Psoas muscle (tissue), 8 donors: Measurements from ENCODE around the gene CLEC16A. TPM values are rescaled to one million over a fixed set of nuclear protein-coding genes. Genes with fewer than 3 reads are reported as not detected.

Source experiments
- ATAC-seq, 4 donors: fragments of 200-7000 bp; cut with Tn5 transposase; one replicate each; pipeline ENCODE4 v1.9.1; 2020; ENCODE audit warnings: moderate library complexity in 3 of 4, mild to moderate bottlenecking in 2 of 4
- DNase-seq, 2 donors: peaks; one replicate each; pipeline ENCODE4 v3.0.0-alpha.2; 2020
- H3K27ac ChIP-seq: fragments of 200-600 bp; one replicate; pipeline ENCODE4 v1.8.0; 2022
- H3K27me3 ChIP-seq, 3 donors: fragments of 200-600 bp in 1 of 3; one replicate each; pipeline versions ENCODE4 v1.6.1 to v1.8.0; 2013 to 2022; ENCODE audit warnings: low read length in 2 of 3, mild to moderate bottlenecking in 2 of 3, moderate library complexity in 1 of 3; ENCODE audit not compliant: insufficient read depth in 3 of 3
- H3K36me3 ChIP-seq, 2 donors: fragments of 200-600 bp in 1 of 2; one replicate each; pipeline versions ENCODE4 v1.6.1 to v1.8.0; 2013 to 2022; ENCODE audit warnings: low read depth in 1 of 2, mild to moderate bottlenecking in 1 of 2, moderate library complexity in 1 of 2; ENCODE audit not compliant: insufficient read depth in 1 of 2
- H3K4me1 ChIP-seq: fragments of 200-600 bp; one replicate; pipeline ENCODE4 v1.8.0; 2022
- H3K4me3 ChIP-seq: fragments of 200-600 bp; one replicate; pipeline ENCODE4 v1.8.0; 2022; ENCODE audit warnings: mild to moderate bottlenecking
- H3K9me3 ChIP-seq: fragments of 200-600 bp; one replicate; pipeline ENCODE4 v1.8.0; 2022
- WGBS, 3 donors: extraction: QIAGEN DNeasy Blood & Tissue Kit; methylation state at CpG; one replicate each; pipeline versions ENCODE4 v1.1.6 to v1.1.7; 2013; 5-methylcytosine and 5-hydroxymethylcytosine counted together
- intact Hi-C, 2 donors: fragments of 100-400 bp; cut with DNase I; formaldehyde crosslinking; loops; one replicate each; pipeline versions ENCODE4 v1.11.0 to v1.14.2; 2022
- polyA plus RNA-seq, 3 donors: library from polyadenylated mRNA; stranded (reverse); fragments of 200-250 nt; gene quantifications; one replicate each; pipeline ENCODE4 v1.2.3, GENCODE V29; 2013
- total RNA-seq, 4 donors: library from RNA; stranded (reverse); fragmentation: NEBNext Ultra II Directional in 2 of 4; extraction: Animal tissue kit (Norgen Biotek cat#: 25700) in 2 of 4; gene quantifications; one replicate each; pipeline versions ENCODE4 v1.2.1 to v1.2.4, GENCODE V29; 2021 to 2023
- TF ChIP-seq, protein P1 (sequence below): fragments of 200-600 bp; IDR thresholded peaks from one replicate; pipeline ENCODE4 v1.8.0; 2022; ENCODE audit warnings: antibody characterized with exemption
- donor health status: healthy with polysubstance abuse.
- donor health status: DM: no; HTN: no; CAD: no; lungs with moderate emphysema.
- donor health status: Bipolar disorder and iron deficiency.
- donor health status: healthy.
- donor health status: DM: yes; HTN: yes; CAD: no.
- donor health status: DM: no; HTN: no; CAD: no.
- donor health status: DM: no; HTN: no; CAD: no.
- donor health status: DM: yes; HTN: yes; CAD: no.

The CLEC16A gene
- total and polyA plus RNA-seq, 7 donors, result 13.1 to 28.1 (median 21.4) TPM

DNA sequence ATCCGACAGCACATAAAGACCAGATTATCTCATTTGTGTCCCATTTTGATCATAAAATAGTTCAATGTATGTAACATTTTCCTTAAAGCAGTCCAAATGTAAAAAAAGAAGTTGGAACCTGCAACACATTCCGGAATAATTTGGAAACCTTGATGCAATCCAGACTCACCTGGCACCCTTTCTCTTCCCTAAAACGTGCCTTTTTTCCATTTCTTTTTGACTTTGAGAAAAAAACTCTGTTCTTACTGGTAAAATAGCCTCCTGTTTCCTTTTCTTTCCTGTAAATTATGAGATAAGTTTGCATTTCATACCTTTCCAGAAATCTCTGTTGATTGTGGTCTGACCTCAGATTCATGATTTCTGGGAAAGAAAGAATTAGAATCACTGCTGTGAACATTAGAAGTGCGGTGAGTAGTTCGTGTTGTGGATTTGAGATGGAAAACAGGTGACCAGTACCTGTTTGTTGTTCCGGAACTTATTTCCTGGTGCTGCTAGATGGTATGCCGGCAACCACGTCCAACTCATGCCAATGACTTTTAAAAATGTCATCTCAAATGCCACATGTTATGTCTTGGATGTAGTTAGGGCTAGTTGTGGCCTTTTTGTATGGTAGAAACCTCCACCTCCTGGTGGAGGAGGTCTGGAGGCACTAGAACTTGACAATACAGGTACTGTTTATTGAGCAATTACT, 203.5 kb downstream of the CLEC16A start:
- Histone ChIP-seq H3K27me3 (no peaks in the 10 kb centered on the region), H3K4me3 (no peak overlapping the region), H3K9me3 (no peaks in the 10 kb centered on the region), H3K4me1 (peaks cover 22% of the 10 kb centered on the region), H3K27ac (no peak overlapping the region), H3K36me3 (no peaks in the 10 kb centered on the region)
- TF ChIP-seq, protein P1, sequence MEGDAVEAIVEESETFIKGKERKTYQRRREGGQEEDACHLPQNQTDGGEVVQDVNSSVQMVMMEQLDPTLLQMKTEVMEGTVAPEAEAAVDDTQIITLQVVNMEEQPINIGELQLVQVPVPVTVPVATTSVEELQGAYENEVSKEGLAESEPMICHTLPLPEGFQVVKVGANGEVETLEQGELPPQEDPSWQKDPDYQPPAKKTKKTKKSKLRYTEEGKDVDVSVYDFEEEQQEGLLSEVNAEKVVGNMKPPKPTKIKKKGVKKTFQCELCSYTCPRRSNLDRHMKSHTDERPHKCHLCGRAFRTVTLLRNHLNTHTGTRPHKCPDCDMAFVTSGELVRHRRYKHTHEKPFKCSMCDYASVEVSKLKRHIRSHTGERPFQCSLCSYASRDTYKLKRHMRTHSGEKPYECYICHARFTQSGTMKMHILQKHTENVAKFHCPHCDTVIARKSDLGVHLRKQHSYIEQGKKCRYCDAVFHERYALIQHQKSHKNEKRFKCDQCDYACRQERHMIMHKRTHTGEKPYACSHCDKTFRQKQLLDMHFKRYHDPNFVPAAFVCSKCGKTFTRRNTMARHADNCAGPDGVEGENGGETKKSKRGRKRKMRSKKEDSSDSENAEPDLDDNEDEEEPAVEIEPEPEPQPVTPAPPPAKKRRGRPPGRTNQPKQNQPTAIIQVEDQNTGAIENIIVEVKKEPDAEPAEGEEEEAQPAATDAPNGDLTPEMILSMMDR, result no peak
- ATAC-seq, result no peak
- DNase-seq, result no peak
- intact Hi-C loops, result no loop called here
- 77 to 93% (median 85%) methylated on average over 8 of the region's 8 CpGs for WGBS, 3 donors

DNA sequence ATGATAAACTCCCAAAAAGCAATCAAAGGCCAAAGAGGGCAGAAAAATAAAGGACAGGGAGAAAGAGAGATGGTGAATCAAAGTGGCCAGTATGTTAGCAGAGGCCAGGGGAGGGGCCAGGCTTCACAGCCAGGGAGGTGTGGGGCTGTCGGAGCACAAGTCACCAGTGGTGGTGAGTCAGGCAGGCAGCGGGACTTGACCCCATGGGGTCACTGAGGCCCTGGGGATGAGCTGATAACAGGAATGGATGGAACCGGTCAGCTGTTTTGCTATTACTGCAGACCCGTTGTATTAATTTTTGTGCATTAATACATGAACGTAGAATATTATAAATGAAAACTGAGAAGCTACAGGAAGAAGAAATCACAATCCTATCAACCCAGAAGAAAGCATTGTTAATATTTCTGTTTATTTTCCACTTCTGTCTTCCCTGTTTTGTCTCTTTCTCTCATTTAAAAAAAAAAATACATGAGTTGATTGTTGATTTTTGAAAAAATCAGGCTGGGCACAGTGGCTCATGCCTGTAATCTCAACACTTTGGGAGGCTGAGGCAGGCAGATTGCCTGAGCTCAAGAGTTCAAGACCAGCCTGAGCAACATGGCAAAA, 204.8 kb downstream of the CLEC16A start:
- DNase-seq (peak in 1 of 2 donors; percentile 43), ATAC-seq (no peak)
- no peaks in the 10 kb centered on the region for H3K36me3 ChIP-seq
- intact Hi-C loops, result no loop called here
- no peak overlapping the region for H3K27ac ChIP-seq
- H3K27me3 ChIP-seq, result no peaks in the 10 kb centered on the region
- no peaks in the 10 kb centered on the region for H3K9me3 ChIP-seq
- TF ChIP-seq, protein P1, result no peak
- H3K4me1 ChIP-seq, result peaks cover 15% of the 10 kb centered on the region
- WGBS, 3 donors, result 87 to 94% (median 88%) methylated on average over 5 of the region's 5 CpGs
- H3K4me3 ChIP-seq, result no peak overlapping the region

DNA sequence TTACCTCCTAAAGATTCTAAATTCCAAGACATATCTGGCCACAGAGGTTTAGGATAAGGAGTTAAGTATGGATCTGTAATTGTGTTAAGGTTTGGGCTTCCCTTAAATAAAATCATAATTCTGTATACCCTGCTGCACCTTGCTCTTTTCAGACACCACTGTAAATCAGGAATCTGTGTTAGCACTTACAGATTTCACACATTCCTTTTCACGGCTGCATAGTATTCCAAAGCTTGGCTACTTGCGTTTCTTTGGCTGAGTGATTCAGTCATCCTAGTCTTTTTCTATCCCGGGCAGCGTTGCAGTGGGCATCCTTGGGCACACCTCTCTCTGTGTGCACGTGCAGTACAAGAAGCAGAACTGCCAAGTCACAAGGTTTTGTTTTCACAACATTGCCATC, 205.8 kb downstream of the CLEC16A start:
- no peak overlapping the region for H3K4me3 ChIP-seq

DNA sequence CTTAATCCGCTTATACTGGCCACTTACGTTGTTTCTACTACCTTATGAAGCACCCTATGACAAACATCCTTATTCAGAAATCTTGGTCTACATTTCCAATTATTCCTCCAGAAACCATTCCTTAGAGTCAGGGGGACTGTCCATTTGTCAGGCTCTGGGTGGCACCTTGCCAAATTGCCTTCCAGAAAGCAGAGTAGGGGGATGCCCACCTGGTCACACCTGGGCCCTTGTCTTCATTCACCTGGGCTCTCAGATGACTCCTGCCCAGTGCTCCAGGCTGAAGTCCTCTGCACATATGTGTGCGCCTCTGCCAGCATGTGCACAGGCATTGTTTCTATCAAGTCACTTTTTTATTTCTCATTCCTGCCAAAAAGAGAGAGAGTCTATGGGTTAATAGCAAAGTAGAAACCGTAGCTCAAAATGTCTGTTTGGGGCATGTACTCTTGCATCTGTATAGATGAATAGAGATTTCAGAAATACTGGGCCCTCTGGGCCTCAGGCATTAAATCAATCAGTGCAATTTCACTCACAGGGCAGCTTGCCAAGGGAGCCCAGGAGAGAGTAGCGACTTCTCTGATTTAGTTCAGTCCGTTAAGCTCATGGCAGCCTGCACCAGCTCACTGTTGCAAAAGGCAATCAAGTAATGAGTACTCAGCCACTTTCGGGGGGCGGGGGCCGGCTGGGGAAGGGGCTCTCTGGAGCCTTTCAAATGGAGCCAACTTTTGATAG, 207.0 kb downstream of the CLEC16A start:
- 82 to 84% (median 82%) methylated on average over 9 of the region's 9 CpGs for WGBS, 3 donors
- intact Hi-C loops, result no loop called here
- Histone ChIP-seq H3K4me1 (no peaks in the 10 kb centered on the region), H3K27ac (no peak overlapping the region), H3K36me3 (no peaks in the 10 kb centered on the region), H3K9me3 (no peaks in the 10 kb centered on the region), H3K27me3 (no peaks in the 10 kb centered on the region), H3K4me3 (no peak overlapping the region)
- DNase-seq (no peak), ATAC-seq (no peak)
- TF ChIP-seq, protein P1, result no peak

More for the DNA sequence above, 205.8 kb downstream of the CLEC16A start:
- Histone ChIP-seq H3K36me3 (no peaks in the 10 kb centered on the region), H3K27me3 (no peaks in the 10 kb centered on the region), H3K4me1 (peaks cover 4% of the 10 kb centered on the region), H3K27ac (no peak overlapping the region), H3K9me3 (no peaks in the 10 kb centered on the region)
- ATAC-seq, result no peak
- TF ChIP-seq, protein P1, result no peak
- intact Hi-C loops, result no loop called here
- 94 to 97% (median 96%) methylated on average over 5 of the region's 5 CpGs for WGBS, 3 donors
- DNase-seq, result no peak
